K562 (cell line): ENCODE measurements around the gene PPP1R14B. TPM values are rescaled to one million over a fixed set of nuclear protein-coding genes. Genes with fewer than 3 reads are reported as not detected.

Experiments used
- CBX5 ChIP-seq: IDR thresholded peaks from 2 replicates; pipeline ENCODE4 v1.6.1; 2014; ENCODE audit warnings: low read depth, borderline replicate concordance
- CREM ChIP-seq: IDR thresholded peaks from 2 replicates; pipeline ENCODE4 v1.6.1; 2014; ENCODE audit warnings: antibody characterized with exemption, low read depth
- E2F6 ChIP-seq, 2 experiments: IDR thresholded peaks; 2 replicates each; pipeline ENCODE4 v1.6.1; 2011; ENCODE audit warnings: borderline replicate concordance in 1 of 2, control low read depth in 1 of 2, low read depth in 1 of 2, low read length in 1 of 2, mild to moderate bottlenecking in 1 of 2, mixed read lengths in 1 of 2, moderate library complexity in 1 of 2; ENCODE audit not compliant: insufficient read depth in 1 of 2, insufficient read length in 1 of 2, poor library complexity in 1 of 2, severe bottlenecking in 1 of 2; ENCODE audit errors: extremely low read depth in 1 of 2
- ETV6 ChIP-seq, 3 experiments: fragments of 150-350 bp in 1 of 3; sonication (generic) in 1 of 3; formaldehyde crosslinking in 1 of 3; IDR thresholded peaks; 2 replicates each; pipeline versions ENCODE4 v1.6.1 to v1.8.0; 2014 to 2022; ENCODE audit warnings: borderline replicate concordance in 2 of 3, low read depth in 2 of 3, antibody characterized with exemption in 1 of 3, low read length in 1 of 3, mild to moderate bottlenecking in 1 of 3, missing genetic modification reagents in 1 of 3
- HNRNPLL ChIP-seq: fragments of 200-400 bp; formaldehyde crosslinking; IDR thresholded peaks from 2 replicates; pipeline ENCODE4 v1.6.1; 2017; ENCODE audit warnings: low read length, low read depth, mild to moderate bottlenecking; ENCODE audit not compliant: poor library complexity, severe bottlenecking
- HOXB6 ChIP-seq: fragments of 250-450 bp; sonication (Bioruptor Pico); IDR thresholded peaks from 2 replicates; pipeline ENCODE4 v1.5.1; 2022; ENCODE audit warnings: mild to moderate bottlenecking, borderline replicate concordance
- NR3C1 ChIP-seq: sonication (generic); formaldehyde crosslinking; IDR thresholded peaks from 2 replicates; pipeline ENCODE4 v1.8.1; 2022; ENCODE audit warnings: missing genetic modification reagents
- PBX2 ChIP-seq, 2 experiments: IDR thresholded peaks in 1 of 2; conservative IDR thresholded peaks in 1 of 2; 2 replicates each; pipeline ENCODE4 v1.6.1; 2016; ENCODE audit warnings: low read depth in 2 of 2, mild to moderate bottlenecking in 1 of 2, missing compliant biosample characterization in 1 of 2, missing genetic modification characterization in 1 of 2, moderate library complexity in 1 of 2
- POLR2A ChIP-seq: fragments of 450-650 bp; conservative IDR thresholded peaks from 2 replicates; pipeline ENCODE4 v1.6.1; 2016
- POLR2G ChIP-seq: fragments of 200-400 bp; formaldehyde crosslinking; IDR thresholded peaks from 2 replicates; pipeline ENCODE4 v1.6.1; 2017; ENCODE audit warnings: low read depth, mild to moderate bottlenecking, antibody characterized with exemption, low read length, moderate library complexity
- ZBTB5 ChIP-seq: fragments of 450-650 bp; IDR thresholded peaks from 2 replicates; pipeline ENCODE4 v1.6.1; 2017; ENCODE audit warnings: antibody characterized with exemption
- ZBTB7A ChIP-seq: IDR thresholded peaks from 2 replicates; pipeline ENCODE4 v1.6.1; 2011; ENCODE audit warnings: low read depth, mild to moderate bottlenecking, low read length, moderate library complexity, borderline replicate concordance; ENCODE audit not compliant: control insufficient read depth
- ZNF282 ChIP-seq: sonication (generic); formaldehyde crosslinking; IDR thresholded peaks from 2 replicates; pipeline ENCODE4 v1.8.1; 2023; ENCODE audit warnings: missing genetic modification reagents
- ZNF324 ChIP-seq: fragments of 250-450 bp; sonication (Bioruptor Pico); IDR thresholded peaks from 2 replicates; pipeline ENCODE4 v1.4.0; 2020; ENCODE audit warnings: mild to moderate bottlenecking
- ZNF586 ChIP-seq: fragments of 450-650 bp; formaldehyde crosslinking; conservative IDR thresholded peaks from 2 replicates; pipeline ENCODE4 v1.4.0; 2020; ENCODE audit warnings: mild to moderate bottlenecking, moderate library complexity
- polyA plus RNA-seq, 8 experiments: library from polyadenylated mRNA; depleted of rRNA in 4 of 8; stranded (reverse) in 5 of 8; unstranded in 3 of 8; fragments of >200 nt; fragmentation: Nextera tagmentation in 2 of 8; fragmentation: Illumina TruSeq in 1 of 8; extraction: Ambion mirVana in 2 of 8; extraction: Trizol in 1 of 8; gene quantifications; 2 replicates each; pipeline versions ENCODE4 v1.2.1 to v1.2.3, GENCODE V29; 2011 to 2014; ENCODE audit warnings: inconsistent platforms in 1 of 8, missing spikeins in 1 of 8
- total RNA-seq, 7 experiments: library from RNA; depleted of rRNA in 6 of 7; stranded (reverse); fragments of >200 nt in 6 of 7; fragmentation: Illumina TruSeq in 2 of 7; extraction: Trizol in 2 of 7; gene quantifications; 2 replicates each; pipeline versions ENCODE4 v1.2.1 to v1.2.3, GENCODE V29; 2011 to 2021; ENCODE audit warnings: low replicate concordance in 1 of 7

The PPP1R14B gene
- total and polyA plus RNA-seq, 9 of the 15 experiments (the other 6 are each of a cell fraction or from before 2014, with no cell fraction given), result 7.7 to 566 (median 212) TPM

- TF ChIP-seq ZNF324 (CRISPR knock-in tag), result no peak
- no peak for TF ChIP-seq ZNF586
- no peak for TF ChIP-seq ZBTB5
- TF ChIP-seq HNRNPLL, result peak; percentile 89
- TF ChIP-seq ZNF282 (CRISPR knock-in tag), result 0 out of 2 replicates have a peak, but pooled peaks have one; percentile 1
- TF ChIP-seq HOXB6 (CRISPR knock-in tag), result no peak
- TF ChIP-seq CBX5, result no peak
- TF ChIP-seq POLR2G, result 0 out of 2 replicates have a peak, but pooled peaks have one; percentile 26
- TF ChIP-seq POLR2A, result no peak
- TF ChIP-seq ETV6 (IDR thresholded peaks at IDR 0.05; ENCODE audit: borderline replicate concordance in 1 of 2, low read depth in 2 of 2, low read length in 1 of 2), result no peak
- TF ChIP-seq ETV6 (CRISPR knock-in tag; IDR thresholded peaks at IDR 0.05; ENCODE audit: borderline replicate concordance), result no peak
- TF ChIP-seq PBX2 (CRISPR knock-in tag; IDR thresholded peaks at IDR 0.05; ENCODE audit: low read depth), result 0 out of 2 replicates have a peak, but pooled peaks have one; percentile 0
- no peak for TF ChIP-seq PBX2 (tag; conservative IDR thresholded peaks at IDR 0.05; ENCODE audit: low read depth)
- peak in 1 of 2 experiments; percentile 1 for TF ChIP-seq E2F6 (IDR thresholded peaks at IDR 0.05; ENCODE audit: borderline replicate concordance in 1 of 2, extremely low read depth in 1 of 2, insufficient read depth in 1 of 2, insufficient read length in 1 of 2, low read depth in 1 of 2, low read length in 1 of 2, poor library complexity in 1 of 2, severe bottlenecking in 1 of 2)
- TF ChIP-seq CREM, result 0 out of 2 replicates have a peak, but pooled peaks have one; percentile 0
- 0 out of 2 replicates have a peak, but pooled peaks have one; percentile 18 for TF ChIP-seq NR3C1
- TF ChIP-seq ZBTB7A, result 0 out of 2 replicates have a peak, but pooled peaks have one; percentile 47
- TF ChIP-seq, all 486 proteins: peak for 9
Measured at GRCh38 chr11:64285885-64286800, 39.4 kb upstream of the PPP1R14B start (continued).
